ENCODE results near the gene ROR1. TPM values are rescaled to one million over a fixed set of nuclear protein-coding genes. Genes with fewer than 3 reads are reported as not detected.
A peak's percentile ranks its signal among the peaks of the same experiment; 100 is the strongest.

Gene ROR1
- polyA plus RNA-seq, 1 donor: 8.8 TPM

DNA sequence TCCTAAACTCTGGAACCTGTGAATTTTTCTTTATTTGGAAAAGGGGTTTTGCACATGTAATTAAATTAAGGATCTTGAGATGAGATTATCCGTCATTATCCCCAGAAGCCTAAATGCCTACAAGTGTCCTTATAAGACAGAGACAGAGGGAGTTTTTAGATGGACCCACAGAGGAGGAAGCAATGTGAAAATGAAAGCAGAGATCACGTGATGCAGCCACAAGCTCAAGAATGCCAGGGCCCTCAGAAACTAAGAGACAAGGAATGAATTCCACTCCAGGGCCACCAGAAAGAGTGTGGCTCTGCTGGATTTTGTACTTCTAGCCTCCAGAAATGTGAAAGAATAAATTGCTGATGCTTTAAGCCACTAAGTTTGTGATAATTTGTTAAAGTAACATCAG, 246.0 kb downstream of the ROR1 start:
- no peak for DNase-seq (ENCODE audit: low read depth)

DNA sequence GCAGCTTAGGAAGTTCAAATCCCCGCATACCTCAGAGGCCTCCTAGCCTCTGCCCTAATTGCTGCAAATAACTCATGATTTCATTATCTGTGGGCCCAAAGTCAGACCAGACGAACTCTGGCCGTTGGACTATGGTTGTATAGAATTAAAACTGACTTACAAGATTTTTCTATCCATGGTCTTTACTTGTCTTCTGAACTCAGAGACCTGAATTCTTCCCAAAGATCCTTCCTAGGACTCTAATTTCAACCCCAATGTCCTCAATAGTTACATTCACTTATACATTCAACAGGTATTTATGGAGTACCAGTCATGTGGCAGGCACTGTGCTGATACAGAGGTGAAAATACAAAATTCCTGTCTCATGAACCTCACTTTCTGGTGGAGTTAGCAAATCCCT, 247.2 kb downstream of the ROR1 start:
- DNase-seq (ENCODE audit: low read depth): no peak

DNA sequence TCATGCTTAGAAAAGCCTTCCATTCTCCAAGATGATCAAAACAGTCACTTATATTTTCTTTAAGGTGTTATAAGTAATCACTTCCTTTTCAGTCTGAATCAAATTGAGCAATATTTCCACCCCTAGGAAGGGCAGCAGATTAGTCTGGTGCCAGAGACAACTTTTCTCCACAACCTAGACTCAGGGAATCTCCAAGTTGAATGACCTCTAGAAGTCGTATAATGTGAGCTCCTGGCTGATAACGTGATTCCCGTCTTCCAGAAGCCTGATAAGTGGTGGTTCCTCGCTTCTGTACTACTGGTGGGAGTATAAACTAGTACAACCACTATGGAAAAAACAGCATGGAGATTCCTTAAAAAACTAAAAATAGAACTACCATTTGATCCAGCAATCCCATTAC, 251.2 kb downstream of the ROR1 start:
- DNase-seq (ENCODE audit: low read depth): no peak

DNA sequence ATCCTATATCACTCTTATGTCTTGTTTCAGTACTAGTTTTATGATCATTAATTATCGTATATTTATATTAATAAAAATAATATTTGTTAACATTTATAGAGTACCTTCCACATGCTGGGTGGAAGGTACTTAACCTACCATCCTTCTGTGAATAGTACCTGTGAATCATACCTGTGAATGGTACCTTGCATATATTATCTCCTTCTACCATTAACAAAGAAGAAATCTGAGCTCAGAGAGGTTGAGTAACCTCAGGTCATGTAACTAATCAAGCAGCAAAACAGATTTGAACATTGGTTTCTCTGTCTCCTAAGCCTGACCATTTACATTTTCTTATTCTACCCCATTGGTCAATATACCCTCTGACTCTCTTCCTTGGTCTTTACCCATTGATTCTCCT, 255.2 kb downstream of the ROR1 start:
- DNase-seq (ENCODE audit: low read depth): no peak

DNA sequence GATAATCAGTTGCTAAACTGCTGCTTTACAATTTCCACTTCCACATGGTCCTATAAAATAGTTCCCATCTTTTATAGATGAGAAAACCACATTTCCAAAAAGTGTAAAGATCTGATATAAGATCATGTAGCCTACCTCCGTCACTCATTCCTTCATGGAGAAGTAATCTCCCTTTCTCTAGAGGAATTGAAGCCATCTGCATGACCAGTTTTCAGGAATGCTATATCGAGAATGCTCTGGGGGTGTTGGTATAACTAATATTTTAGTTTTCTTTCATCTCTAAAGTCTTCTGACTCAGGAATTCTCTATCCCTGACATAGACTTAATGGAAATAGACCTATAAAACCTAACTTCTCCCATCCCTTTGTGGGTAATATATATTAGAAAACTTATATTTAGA, 256.6 kb downstream of the ROR1 start:
- no peak for DNase-seq (ENCODE audit: low read depth)

DNA sequence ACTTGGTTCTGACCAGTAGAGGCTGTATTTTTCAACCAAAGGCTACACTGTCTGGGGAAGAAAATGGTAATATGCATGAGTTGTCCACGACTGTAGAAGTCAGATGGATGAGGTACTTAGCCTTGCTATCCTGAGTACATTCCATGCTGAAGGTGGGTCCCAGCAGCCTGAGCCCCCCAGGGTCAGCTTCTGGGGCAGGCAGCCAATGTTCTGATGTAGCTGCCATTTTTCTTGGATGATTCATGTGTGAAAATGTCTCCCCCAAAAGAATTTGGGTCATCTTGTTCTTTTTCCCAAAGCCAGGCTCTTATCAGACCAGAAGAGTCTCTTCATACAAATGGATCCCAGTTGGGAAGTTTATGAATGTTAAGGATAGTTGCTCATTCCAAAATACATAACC, 257.4 kb downstream of the ROR1 start:
- no peak for DNase-seq (ENCODE audit: low read depth)

DNA sequence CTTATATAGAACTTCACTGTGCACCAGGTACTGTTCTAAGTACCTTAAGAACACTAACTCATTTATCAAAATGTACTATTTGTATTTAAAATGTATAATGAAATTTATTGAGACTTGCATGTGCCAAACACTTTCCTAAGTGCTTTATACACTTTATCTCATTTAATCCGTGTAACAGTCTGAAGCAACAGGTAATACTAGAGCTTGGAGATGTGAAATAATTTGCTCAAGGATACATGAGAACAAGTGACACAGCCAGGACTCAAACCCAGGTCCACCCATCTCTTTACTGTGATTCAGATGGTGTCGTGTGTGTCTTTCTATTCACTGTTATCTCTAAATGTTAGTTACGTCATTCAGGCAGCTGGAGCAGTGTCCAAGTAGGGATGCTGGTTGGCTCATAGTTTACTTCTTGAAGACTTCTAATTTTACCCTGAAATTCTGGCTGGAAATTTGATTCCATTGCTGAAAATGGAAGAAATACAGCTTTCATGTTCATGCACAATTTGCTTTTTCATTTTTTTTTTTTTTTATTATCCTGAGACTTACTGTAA, 259.9 kb downstream of the ROR1 start:
- no peak for DNase-seq (ENCODE audit: low read depth)

DNA sequence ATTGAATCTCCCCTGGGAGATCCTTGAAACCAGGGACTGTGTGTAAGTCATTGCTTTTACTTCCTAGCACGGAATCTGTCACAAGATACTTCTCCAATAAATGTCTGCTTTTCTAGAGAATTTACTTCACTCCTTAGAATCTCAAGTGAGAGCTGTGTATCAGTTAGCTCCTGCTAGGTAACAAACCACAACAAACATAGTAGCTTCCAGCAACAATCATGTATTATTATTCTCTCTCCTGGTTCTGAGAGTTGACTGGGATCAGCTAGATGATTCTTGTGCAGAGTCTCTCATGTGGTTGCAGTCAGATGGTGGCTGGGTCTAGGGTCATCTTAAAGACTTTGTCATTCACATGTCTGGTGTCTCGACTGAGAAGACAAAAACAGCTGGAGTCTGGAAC, 262.7 kb downstream of the ROR1 start:
- DNase-seq (ENCODE audit: low read depth): no peak

DNA sequence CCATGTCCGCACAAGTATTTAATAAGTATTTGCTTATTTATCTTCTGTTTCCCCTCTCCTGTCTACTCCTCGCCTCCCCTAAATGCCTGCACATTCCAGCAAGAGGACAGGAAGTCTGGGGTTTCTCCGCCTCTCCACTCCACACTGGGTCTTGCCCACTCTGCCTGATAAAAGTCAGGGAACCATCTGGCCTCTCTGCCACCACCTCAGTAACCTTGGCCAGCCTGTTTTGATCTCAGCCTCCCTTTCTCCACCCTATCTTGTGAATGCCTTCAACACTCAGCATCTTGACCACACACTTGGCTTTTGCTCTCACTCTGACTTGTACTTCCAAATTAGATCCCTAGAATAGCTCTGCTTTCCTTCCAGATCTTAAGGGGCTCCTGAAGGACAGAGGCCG, 264.3 kb downstream of the ROR1 start:
- no peak for DNase-seq (ENCODE audit: low read depth)

DNA sequence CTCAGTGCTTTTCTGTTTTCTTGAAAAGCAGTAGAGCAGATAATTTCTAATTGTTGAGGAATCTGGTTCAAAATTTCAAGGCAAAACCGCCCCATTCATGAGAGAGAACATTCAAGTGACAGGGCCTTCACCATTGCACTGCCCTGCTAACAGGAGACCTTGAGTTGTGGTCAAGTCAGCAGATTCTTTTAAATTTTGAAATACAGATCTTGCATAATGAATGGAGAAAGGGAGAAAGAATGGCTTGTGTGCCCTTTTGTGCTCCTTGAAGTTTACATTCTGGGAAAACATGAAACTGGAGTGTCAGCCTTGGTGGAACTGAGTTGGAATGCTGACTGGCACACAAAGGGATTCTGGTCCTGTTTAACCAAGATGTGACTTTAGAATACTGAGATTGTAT, 265.1 kb downstream of the ROR1 start:
- no peak for DNase-seq (ENCODE audit: low read depth)

DNA sequence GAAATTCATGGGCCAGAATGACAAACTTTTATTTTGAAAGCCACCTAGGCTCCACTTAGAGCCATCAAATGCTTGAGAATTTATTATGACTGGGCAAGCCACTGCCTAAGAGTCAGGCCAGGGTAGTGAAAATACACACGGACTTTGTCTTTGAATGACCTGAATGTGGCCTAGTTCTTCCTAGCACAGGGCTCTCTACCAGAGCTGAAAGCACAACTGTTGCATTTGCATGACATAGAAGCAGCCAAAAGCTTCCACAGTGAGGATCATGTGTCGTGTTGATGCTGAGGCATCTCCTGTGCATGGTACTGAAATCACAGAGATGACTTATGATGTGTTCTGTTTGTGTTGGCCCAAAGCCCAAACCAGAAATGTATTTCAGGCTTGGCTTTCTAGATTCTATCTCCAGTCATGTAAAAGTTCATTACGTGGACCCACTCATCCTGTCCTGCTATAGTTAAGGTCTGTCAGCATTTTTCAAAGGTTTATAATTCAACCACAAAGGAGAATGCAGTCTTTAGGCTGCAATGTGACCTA, 265.6 kb downstream of the ROR1 start:
- DNase-seq (ENCODE audit: low read depth): peak; percentile 47

DNA sequence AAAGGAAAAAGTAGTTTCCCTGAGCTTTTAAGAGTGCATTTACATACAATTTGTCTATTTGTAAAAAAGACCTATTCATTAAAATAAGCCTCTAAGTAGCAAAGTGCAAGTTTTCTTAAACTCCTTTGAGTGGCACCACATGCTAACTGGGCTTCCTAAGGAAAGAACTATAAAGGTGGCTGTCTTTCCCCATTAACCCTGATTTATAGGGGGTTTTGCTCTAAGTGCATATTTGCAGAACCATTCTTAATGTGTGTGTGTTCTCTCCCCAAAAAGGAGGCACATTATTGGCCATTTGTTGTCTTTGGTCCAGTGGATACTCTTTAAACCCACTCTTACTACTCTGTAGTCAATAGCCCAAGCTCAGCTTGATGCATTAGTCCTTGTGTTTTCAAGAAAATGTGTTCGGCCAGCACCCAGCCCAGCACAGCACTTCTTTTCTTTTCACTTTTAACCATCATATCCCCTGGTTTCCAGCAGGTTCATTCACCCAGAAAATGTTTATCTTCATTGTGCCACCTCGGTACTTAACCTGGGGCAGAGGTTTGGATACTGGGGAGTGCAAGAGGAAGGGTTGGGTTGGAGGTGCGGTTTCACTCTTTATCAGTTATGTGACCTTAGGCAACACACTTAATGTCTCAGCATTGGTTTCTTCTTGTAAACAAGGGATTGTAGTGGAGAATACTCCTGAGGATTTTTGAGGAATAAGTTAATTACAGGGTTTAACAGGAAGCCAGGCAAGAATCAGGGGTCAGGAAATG, 267.7 kb downstream of the ROR1 start:
- no peak for DNase-seq (ENCODE audit: low read depth)

DNA sequence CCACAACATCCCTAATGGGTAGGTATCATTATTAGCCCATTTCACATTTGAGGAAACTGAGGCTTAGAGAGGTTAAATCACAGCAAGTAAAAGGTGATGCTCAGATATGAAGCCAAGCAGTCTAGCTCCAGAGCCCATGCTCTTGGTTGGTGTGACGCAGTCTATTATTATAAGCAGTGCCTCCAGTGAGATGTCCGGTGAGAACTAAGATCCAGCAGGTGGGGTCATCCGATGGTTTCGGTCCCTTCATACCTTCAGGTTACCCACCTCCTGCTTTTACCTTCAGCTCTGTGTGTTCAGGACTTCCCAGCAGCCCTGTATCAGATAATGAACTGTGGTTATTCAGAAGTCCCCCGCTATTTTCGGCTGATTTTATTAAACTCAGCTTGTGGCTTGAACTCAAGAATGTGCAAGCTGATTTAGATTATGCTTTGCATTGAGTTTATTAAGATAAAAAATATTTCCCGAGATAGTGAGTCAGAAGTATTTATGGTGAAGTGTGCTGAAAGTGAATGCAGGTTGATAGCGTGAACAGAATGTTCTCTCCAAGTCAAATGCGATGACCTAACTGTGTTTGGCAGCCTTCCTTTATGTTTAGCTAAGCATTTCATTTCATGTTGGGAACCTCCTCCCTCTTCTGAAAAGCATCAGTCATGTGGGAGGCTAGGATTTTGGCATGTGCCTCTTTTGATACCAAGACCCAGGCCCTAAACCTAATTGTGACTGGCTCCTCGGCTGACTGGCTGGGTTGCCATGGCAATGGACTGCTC, 268.7 kb downstream of the ROR1 start:
- DNase-seq (ENCODE audit: low read depth): peak; percentile 77

DNA sequence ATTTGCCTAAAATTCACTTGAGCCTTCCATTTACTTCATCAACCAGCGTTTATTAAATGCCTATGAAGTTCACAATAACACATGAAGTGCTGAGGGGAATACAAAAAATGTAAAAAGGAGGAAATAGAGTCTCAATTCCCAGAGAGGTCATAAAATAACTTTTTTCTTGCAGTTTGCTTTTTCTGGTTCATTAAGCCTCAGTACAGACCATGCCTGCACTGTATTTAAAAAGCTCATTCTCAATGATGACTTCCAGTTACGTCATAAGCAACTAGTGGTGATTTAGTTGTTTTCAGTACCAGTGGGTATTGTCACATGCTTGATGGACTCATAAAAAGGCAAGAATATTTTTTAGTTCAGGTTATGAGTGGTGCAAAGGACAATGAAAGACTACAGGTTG, 269.5 kb downstream of the ROR1 start:
- DNase-seq (ENCODE audit: low read depth): no peak

DNA sequence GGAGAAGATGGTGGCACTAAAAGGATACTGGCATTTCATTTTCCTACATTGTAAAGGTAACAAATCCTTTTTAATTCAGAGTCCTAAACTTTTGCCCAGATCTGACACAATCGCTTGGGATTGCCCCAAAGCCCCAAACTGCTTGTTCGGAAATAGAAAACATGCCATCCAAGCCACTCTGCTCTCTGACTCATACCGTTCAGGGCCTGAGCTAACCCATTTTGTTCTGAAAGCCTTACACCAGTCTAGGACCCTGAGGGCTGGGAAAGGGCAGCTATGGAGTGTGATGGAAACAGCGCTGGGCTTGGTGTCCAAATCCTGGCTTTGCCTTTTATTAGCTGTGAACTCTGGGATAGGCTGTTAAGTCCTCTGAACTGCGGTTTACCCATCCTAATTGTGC, 270.2 kb downstream of the ROR1 start:
- DNase-seq (ENCODE audit: low read depth): no peak

DNA sequence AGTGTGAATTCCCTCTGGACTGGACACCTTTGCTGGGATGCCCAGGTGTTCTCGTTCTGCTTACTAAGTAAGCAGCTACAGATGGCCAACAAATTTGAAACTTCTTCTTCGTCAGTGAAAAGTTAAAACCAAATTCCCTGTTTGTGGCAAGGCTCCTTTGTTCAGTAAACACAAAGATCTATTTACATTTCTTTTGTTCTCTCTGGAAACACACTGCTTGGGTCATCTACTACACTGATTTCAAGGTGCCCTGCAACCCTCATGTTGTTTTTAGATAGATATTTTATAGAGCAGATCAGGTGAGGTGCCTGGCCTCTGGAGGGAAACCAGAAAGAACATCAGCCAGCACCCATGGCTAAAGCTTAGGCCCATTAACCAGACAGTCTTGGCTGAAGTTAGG, 272.4 kb downstream of the ROR1 start:
- DNase-seq (ENCODE audit: low read depth): no peak

DNA sequence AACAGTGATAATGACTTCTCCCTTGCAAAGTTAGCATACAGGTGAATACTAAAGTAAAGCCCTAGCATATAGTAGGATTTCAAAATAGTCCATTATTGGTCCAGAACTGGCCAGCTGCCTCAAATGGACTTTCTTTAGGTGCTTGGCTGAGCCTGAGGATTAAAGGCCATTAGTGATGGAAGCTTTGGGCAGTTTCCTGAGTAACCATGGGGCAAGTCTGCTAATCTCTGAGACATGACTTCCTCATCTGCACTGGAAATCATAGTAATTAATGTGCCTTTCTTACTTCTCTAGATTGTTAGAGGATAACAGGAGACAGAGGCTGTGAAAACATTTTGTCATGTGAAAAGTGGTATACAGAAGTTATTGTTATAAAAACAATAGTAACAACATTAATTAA, 273.1 kb downstream of the ROR1 start:
- DNase-seq (ENCODE audit: low read depth): no peak

DNA sequence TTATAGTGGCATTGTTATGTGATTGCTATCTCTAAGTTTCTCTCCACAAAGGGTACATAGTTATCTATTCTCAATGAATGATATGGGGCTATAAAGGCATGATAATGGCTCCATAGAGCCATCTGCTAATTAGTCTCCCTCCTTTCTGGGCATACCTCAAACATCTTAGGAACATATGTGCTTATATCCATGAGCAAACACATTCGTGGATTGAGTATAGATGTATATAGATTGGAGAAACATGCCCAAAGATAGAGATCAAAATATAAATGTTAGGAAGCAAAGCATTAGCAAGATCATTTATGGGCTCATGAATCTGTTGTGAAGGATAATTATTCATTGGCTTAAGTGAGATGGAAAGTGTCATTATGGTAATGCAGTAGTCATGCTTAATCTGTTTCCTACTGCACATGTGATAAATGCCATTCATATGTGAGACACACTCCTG, 273.8 kb downstream of the ROR1 start:
- DNase-seq (ENCODE audit: low read depth): no peak

DNA sequence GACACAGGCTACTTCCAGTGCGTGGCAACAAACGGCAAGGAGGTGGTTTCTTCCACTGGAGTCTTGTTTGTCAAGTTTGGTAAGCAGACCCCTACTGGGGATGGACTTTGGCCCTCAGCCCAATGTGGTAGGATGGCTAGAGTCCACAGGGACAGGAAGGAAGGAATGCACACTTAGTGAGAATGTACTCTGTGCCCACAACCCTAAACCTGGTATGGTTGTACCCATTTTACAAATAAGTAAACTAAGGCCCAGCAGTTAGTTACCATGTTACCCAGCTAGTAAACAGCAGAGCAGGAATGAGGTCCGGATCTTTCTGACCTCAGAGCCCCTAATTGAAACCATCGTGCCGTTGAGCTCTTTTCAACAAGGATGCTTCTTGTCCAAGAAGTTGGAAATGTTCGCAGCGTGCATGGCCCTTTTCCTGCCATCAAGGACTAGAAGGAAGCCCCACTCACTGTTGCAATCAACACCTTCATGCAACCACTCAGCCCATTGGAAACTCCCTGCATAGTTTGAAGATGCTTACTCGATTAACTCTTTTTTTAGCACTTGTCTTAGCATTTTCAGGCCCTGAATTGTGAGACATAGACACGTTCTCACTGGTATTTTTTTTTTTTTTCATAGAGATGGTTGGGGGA, 276.2 kb downstream of the ROR1 start:
- no peak for DNase-seq (ENCODE audit: low read depth)

DNA sequence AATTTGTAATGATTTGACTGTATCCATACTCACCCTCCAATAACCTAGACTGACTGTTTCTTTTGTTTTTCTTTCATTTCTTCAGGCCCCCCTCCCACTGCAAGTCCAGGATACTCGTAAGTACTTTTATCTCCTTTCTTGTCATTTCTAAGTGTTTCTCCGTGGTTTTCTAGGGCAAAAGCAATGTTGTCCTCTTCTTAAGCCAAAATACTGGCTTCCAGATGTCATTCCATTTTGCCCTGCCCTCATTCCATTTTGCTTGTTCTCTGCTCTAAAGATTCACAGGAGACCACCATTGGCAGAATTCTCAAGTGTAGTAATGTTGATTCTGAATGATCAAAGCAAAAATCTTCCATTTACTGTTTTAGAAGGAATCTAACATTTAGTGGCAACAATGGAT, 276.8 kb downstream of the ROR1 start:
- DNase-seq (ENCODE audit: low read depth): no peak

DNA sequence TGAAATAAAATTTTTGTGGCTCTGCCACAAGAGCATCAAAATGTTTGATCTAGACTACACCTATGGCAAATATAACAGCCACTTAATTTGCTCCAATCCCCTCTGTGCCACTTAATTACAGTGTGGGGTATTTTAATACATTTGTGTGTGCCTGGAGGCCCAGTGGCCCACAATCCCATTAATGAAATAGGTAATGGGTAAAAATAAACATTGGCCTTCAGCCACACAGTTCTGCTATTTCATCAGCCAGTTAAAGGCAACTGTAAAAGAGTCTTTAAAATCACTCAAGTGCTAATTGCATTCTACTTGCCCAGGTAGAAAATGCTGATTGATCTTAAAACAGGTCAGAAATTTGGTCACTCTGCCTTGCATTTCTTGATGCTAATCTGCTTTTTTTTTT, 278.0 kb downstream of the ROR1 start:
- DNase-seq (ENCODE audit: low read depth): no peak

DNA sequence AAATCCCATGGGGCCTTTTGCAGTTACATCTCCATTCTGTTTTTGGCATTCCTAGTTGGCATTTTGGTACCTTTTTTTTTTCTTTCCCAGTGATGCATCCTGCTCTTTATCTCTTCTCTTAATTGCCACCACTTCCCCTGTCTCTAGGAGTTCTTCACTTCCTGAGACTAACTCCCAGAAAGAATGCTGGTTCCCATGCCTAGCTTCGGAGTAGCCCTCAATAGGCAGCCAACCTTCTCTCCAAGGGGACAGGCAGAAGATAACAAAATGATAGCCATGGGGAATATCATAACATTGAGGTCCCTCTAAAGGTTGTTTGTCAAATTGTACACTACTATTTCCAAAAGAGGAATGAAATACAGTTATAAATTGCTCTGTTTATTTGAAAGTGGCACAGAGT, 279.0 kb downstream of the ROR1 start:
- no peak for DNase-seq (ENCODE audit: low read depth)

Data from forelimb muscle (tissue), 1 donor.